ENCODE results near the gene FICD.

The FICD gene

GRCh38 chr12:108505129-108505528 lies 9.9 kb upstream of the FICD start:
- no peak for DNase-seq

- DNase-seq = no peak
Measured at GRCh38 chr12:108507971-108508642, 7.0 kb upstream of the FICD start.

- DNase-seq = no peak
Measured at GRCh38 chr12:108509806-108510205, 5.3 kb upstream of the FICD start.

- DNase-seq = no peak
Measured at GRCh38 chr12:108510836-108511235, 4.2 kb upstream of the FICD start.

GRCh38 chr12:108511633-108512540 lies 3.2 kb upstream of the FICD start:
- peak; percentile 74 for DNase-seq

- DNase-seq = no peak
Measured at GRCh38 chr12:108514468-108514972, 557 bp upstream of the FICD start.

- no peak for DNase-seq
Measured at GRCh38 chr12:108515916-108516315, 839 bp downstream of the FICD start.

- DNase-seq = no peak
Measured at GRCh38 chr12:108516511-108517275, 1.6 kb downstream of the FICD start.

- no peak for DNase-seq
Measured at GRCh38 chr12:108517288-108518100, 2.4 kb downstream of the FICD start.

- DNase-seq = no peak
Measured at GRCh38 chr12:108518101-108518715, 3.1 kb downstream of the FICD start.

- DNase-seq = no peak
Measured at GRCh38 chr12:108518716-108519496, 3.8 kb downstream of the FICD start.

GRCh38 chr12:108519558-108519957 lies 4.5 kb downstream of the FICD start:
- no peak for DNase-seq

- no peak for DNase-seq
Measured at GRCh38 chr12:108523365-108523764, 8.3 kb downstream of the FICD start.

- no peak for DNase-seq
Measured at GRCh38 chr12:108525681-108526080, 10.6 kb downstream of the FICD start.

GRCh38 chr12:108526482-108527165 lies 11.5 kb downstream of the FICD start:
- no peak for DNase-seq

- no peak for DNase-seq
Measured at GRCh38 chr12:108527166-108527496, 12.1 kb downstream of the FICD start.

- DNase-seq = no peak
Measured at GRCh38 chr12:108530161-108530560, 15.1 kb downstream of the FICD start.

- DNase-seq = peak; percentile 92
Measured at GRCh38 chr12:108531929-108532848, 17.1 kb downstream of the FICD start.

GRCh38 chr12:108538146-108538545 lies 23.1 kb downstream of the FICD start:
- DNase-seq = no peak
